SH-SY5Y (cell line): Measurements from ENCODE around the gene MYO19.

Experiments used
- GATA2 ChIP-seq: IDR thresholded peaks from 2 replicates; pipeline ENCODE4 v1.6.1; 2011; ENCODE audit warnings: mild to moderate bottlenecking, low read depth, low read length
- GATA3 ChIP-seq: IDR thresholded peaks from 2 replicates; pipeline ENCODE4 v1.6.1; 2011; ENCODE audit warnings: low read depth, mild to moderate bottlenecking, low read length, moderate library complexity

DNA sequence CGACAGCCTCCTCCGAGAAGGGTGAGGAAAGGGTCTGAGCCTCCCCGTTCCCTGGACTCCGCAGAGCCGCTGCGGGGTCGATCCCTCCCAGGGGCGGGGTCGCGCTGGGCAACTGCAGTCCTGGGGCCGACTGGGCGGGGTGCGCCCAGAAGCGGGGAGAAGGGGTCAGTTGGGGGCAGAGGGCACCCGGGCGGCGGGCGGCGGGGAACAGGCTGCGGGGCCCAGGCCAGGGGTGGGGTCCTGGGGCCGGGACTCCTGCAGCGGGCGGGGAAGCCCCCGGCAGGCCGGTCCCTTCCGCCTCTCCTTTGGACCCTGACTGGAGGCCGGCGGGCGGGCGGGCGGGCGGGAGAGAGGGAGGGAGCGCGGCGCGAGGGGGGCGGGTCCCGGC is 10.4 kb upstream of the MYO19 start:
- TF ChIP-seq GATA3, result no peak
- no peak for TF ChIP-seq GATA2
